Astrocyte of the hippocampus (primary cell): Measurements from ENCODE around the gene CHMP6.
"Not testable (repeated sequence)": the region's sequence is repeated elsewhere in the genome, so short reads cannot be mapped to it uniquely, and the experiment has no call there.

Source experiments
- DNase-seq: peaks from one replicate; pipeline ENCODE4 v3.0.0; 2011; ENCODE audit warnings: low read depth, low spot score

The CHMP6 gene

GRCh38 chr17:81011951-81012350 lies 20.3 kb downstream of the CHMP6 start:
- DNase-seq: no peak

- DNase-seq: no peak
These were observed 21.2 kb downstream of the CHMP6 start for GRCh38 chr17:81012574-81013447.

DNA sequence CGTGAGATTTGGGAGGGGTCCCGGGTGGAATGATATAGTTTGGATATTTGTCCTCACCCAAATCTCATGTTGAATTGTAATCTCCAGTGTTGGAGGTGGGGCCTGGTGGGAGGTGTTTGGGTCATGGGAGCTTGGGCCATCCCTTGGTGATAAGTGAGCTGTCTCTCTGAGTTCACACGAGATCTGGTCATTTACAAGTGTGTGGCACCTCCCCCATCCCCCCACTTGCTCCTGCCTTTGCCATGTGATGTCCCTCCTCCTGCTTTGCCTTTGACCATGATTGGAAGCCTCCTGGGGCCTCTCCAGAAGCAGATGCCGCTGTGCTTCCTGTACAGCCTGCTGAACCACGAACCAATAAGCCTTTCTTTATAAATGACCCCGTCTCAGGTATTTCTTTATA lies 22.0 kb downstream of the CHMP6 start:
- no peak for DNase-seq

DNA sequence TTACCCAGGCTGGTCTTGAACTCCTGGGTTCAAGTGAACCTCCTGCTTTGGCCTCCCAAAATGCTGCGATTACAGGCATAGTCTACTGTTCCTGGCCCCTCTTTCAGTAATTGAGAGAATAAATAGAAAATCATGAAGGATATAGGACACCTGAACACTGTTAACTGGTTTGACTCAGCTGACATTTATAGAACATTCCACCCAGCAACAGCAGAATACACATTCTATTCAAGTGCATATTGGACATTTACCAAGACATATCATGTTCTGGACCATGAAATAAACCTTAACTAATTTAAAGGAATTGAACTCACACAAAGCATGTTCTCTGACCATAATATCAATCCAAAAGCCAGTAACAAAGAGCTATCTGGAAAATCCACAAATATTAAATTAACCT lies 23.5 kb downstream of the CHMP6 start:
- DNase-seq: no peak

DNA sequence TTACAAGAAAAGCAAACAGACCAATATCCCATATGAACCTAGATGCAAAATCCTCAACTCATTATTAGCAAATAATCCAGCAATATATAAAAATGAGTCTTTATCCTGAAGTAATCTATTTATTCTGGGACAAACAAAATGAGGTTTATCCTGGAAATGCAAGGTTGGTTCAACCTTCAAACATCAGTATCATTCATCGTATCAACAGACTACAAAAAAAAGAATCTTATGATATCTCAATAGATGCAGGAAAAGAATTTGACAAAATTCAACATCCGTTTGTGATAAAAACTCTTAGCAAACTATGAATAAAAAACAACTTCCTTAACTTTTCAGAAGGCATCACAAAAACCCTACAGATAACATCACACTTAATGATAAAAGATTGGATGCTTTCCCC lies 24.9 kb downstream of the CHMP6 start:
- DNase-seq: no peak

DNA sequence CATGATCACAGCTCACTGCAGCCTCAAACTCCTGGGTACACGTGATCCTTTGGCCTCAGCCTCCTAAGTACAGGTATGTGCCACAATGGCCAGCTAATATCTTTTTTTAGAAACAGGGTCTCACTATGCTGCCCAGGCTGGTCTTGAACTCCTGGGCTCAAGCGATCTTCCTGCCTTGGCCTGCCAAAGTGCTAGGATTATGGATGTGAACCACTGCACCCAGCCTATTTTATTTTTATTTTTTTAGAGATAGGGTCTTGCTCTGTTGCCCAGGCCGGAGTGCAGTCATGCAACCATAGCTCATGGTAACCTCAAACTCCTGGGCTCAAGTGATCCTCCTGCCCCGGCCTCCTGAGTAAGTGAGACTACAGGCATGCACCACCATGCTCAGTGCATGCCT lies 25.7 kb downstream of the CHMP6 start:
- not testable (repeated sequence) for DNase-seq

DNA sequence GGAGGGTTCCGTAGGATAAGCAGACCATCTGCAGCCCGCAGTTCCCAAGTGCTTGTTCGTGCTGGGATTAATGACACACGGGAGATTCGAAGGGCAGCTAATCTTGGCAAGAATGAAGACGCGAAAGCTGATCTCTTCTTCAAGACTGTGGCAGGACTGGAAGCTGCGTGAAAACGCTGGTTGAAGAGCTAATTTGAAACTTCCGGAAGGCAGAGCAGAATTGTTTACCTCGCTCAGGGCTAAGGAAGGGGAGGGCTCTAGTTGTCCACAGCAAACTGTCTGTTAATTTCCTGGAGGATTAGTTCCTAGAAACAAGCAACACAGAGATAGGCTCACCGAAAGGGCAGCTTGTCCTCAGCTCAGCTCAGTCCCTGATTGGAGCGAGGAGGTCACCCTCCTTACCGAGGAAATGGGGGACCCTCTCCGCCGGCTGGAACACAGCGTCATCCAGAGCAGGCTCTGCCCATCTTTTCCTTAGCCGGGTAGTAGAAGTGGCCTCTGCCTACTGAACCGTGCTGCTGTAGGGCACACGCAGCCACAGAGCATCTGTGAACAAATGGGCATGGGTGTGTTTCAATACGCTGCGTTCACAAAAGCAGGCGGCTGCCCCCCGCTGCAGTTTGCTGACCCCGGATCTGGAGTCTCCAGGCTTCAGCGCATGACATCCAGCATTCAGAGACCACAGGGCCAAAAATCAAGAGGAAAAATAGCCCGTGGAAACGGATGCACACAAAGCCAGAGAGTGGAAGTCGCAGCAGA lies 26.6 kb downstream of the CHMP6 start:
- DNase-seq: peak; percentile 53

DNA sequence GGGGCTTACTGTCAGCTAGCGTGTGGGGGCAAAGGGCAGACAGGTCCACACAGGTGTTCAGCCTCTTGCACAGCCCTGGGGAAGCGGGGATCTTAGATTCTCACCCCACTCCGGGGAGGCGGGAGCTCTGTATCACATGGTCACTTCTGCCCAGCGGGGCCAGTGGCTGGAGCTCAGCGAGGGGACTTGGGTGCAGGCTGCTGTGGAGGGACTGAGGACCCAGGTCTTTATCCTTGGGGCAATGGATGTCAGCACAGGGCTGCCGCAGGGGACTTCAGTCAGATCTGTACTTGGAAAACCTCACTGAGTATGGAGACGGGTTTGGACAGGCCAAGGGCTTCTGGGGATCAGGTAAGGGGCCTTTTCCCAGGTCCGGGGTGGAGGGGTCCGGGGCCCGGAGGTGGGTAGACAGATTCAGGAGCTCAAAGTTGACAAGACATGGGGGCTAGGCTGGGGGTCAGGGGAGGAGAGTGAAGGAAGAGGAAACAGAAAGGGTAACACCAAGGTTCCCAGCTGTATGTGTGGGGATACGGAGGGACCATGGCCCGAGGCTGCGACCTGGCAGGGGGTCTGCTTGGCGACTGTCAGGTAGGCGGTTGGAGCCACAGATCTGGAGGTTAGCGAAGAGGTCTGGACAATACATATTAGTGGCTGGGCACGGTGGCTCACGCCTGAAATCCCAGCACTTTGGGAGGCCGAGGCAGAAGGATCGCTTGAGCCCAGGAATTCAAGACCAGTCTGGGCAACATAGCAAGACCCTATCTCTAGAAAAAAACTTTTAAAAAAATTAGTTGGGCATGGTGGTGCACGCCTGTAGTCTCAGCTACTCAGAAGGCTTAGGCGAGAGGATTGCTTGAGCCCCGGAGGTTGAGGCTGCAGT lies 28.2 kb downstream of the CHMP6 start:
- no peak for DNase-seq

GRCh38 chr17:81020443-81020766 lies 28.8 kb downstream of the CHMP6 start:
- no peak for DNase-seq

GRCh38 chr17:81020767-81021497 lies 29.3 kb downstream of the CHMP6 start:
- DNase-seq: peak; percentile 64

DNA sequence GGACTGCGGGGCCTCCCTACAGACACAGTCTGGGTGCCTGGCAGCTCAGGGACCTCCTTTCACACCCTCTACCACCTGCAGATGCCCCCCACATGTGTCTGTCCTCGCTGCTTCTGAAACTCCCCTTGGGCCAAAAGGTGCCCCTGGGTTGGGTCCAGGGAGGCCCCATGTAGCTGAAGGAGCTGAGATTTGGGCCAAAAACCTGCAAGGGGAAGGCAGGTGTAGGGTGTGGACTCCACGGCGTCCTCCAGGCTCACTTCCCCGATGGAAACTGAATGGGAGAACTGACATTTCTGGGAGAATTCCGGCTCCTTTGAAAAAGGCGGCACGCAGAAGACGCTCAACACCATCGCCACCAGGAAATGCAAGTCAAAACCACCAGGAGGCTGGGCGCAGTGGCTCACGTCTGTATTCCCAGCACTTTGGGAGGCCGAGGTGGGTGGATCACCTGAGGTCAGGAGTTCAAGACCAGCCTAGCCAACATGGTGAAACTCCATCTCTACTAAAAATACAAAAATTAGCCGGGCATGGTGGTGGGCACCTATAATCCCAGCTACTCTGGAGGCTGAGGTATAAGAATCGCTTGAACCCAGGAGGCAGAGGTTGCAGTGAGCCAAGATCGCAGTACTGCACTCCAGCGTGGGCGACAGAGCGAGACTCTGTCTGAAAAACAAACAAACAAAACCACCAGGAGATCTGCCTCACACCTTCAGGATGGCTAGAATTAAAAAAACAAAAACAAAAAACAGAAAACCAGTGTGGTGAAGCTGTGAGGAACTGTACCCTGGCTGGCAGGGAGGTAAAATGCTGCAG lies 30.1 kb downstream of the CHMP6 start:
- no peak for DNase-seq

DNA sequence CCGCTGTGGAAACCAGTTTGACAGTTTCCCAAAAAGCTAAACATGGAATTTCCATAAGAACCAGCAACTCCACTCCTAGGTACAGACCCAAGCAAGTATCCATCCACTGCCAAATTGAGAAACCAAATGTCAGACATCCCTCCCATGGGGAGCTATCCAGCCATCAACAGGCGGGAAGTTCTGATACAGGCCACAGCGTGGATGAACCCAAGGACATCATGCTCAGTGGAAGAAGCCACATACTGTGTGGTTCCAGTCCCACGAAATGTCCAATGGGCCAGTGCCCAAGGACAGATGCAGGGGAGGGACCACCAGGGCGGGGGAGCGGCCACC lies 30.7 kb downstream of the CHMP6 start:
- DNase-seq: no peak

GRCh38 chr17:81025065-81025740 lies 33.6 kb downstream of the CHMP6 start:
- DNase-seq: no peak

DNA sequence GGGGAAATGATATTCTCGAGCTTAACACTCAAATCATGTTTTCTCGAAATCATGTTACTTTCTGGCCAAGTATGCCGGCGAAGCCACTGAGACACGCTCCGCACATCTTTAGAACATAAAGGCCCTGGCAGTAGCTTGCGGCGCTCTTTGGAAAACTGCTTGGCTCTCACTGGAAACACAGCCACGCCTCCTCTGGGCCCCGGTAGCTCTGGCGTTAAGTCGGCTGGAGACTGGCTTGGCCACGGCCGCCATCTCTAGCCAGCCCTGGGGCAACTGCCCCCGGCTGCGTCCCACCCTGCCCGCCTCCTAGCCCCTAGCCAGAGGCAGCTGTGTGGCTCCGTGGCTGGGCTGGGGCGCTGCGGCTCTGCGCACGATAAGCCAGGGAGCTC lies 34.1 kb downstream of the CHMP6 start:
- DNase-seq: peak; percentile 60

DNA sequence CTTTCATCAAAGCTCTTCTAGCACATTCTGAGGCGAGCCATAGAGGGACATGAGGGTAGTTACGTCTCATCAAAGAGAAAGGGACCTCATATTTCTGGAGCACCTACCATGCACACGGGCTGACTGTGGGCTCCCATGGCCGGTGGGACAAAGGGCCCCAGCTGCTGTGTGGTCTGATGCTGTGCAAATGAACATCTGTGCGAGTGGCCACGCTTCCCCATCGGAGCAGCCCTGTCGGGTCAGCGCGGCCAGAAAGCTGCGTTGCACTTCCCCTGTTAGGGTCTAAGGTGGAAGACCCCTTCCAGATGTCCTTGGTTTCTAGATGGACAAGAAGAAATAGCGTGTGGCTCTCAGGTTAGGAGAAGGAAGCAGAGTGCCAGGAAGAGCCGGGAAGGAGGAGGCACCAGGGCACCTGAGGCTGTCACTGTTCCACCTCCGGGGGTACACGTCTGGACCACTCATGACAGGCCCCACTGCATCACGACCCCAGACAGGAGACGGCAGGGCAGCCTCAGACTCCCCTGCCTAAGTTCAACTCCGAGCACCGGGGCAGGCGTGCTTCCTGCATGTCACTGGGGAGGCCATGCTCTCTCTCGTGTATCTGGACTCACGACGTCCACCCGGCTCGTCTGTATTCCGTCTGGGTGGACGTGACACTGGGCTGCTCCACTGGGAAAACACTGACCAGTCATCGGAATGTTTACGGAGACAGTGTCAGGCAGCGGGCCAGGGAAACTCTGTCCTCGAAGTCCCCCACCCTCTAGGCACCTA lies 34.8 kb downstream of the CHMP6 start:
- no peak for DNase-seq

GRCh38 chr17:81027038-81027437 lies 35.4 kb downstream of the CHMP6 start:
- no peak for DNase-seq

DNA sequence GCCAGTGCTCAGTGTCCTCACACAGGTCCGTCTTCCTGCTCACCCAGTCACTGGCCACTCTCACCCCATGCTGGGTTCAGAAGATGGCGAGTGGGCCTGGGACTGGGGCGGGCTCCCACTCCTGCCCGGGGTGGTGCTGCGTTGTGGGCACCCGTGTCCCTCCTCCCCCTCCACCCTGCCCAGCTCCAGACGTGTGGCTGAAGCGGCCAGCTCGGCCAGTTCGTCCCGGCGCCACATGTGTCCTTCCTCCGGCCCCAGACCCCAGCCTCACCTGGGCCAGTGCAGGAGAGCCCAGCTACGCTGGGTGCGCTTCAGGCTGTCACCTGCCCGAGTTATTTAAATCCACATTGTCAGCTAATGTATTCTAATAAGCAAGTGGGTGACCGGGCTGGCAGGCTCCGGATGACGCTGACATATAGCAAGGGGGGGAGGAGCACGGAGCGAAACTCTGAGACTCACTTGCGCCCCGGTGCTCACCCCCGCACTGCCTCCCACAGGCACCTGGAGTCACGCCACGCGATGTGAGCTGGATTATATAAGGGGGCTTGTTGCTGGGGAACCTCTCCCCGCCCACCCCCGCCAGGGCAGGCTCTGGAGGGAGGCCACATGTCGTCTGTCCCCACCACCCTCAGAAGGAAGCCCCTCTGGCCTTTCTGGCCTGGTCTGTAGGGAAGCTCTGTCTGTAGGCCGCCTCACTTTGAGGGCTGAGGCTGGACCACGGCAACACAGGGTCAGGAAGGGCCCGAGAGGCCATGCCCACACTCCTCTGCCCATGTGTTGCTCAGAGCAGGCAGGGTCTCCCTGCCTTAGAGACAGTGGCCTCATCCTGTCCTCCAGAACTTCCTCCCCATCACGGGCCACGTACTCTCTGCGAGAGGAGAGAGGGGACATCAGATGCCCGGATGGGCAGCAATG lies 36.2 kb downstream of the CHMP6 start:
- DNase-seq: no peak

- DNase-seq: no peak
These were observed 36.8 kb downstream of the CHMP6 start for GRCh38 chr17:81028506-81028858.
